IMR-90 (cell line): ENCODE data around the gene IDH3B. TPM values are rescaled to one million over a fixed set of nuclear protein-coding genes. Genes with fewer than 3 reads are reported as not detected.
"Not testable (repeated sequence)": the region's sequence is repeated elsewhere in the genome, so short reads cannot be mapped to it uniquely, and the experiment has no call there.

Experiments
- ATAC-seq: fragments of 200-7000 bp; cut with Tn5 transposase; 2 replicates; pipeline ENCODE4 v1.9.1; 2020; ENCODE audit warnings: low read depth, mild to moderate bottlenecking, moderate library complexity
- BruUV-seq: library from RNA; stranded (reverse); fragments of 400-500 nt; replicated peaks from 2 replicates; lab custom pipeline; 2021; lab: Mats Ljungman, UMichigan
- CTCF ChIA-PET: fragments of 300-600 bp; formaldehyde crosslinking; extraction: SDS; loops from one replicate; lab custom pipeline; 2021; ENCODE audit warnings: antibody characterized with exemption; lab: Yijun Ruan, JAX
- POLR2A ChIA-PET: fragments of 300-600 bp; sonication (Branson Sonifier 250); formaldehyde crosslinking; loops from one replicate; lab custom pipeline; 2022; ENCODE audit warnings: antibody characterized with exemption; ENCODE audit not compliant: unreplicated experiment; lab: Charles Lee
- DNase-seq: peaks from one replicate; pipeline ENCODE4 v3.0.0; 2013
- H2AFZ ChIP-seq: replicated peaks from 2 replicates; pipeline ENCODE3; 2013; ENCODE audit warnings: low read length, mild to moderate bottlenecking; ENCODE audit not compliant: poor library complexity
- H2AK5ac ChIP-seq: 2 replicates; pipeline ENCODE4 v1.6.1; 2013; ENCODE audit warnings: low read depth, low read length, inconsistent platforms
- H2AK9ac ChIP-seq: replicated peaks from 2 replicates; pipeline ENCODE3; 2013; ENCODE audit warnings: mild to moderate bottlenecking, low read depth, low read length, moderate library complexity; ENCODE audit not compliant: poor library complexity
- H2BK120ac ChIP-seq: 2 replicates; pipeline ENCODE4 v1.6.1; 2013; ENCODE audit warnings: low read depth, low read length, inconsistent platforms
- H2BK15ac ChIP-seq: 3 replicates; pipeline ENCODE4 v1.6.1; 2013; ENCODE audit warnings: low read depth, low read length, inconsistent platforms
- H2BK20ac ChIP-seq: 2 replicates; pipeline ENCODE4 v1.6.1; 2013; ENCODE audit warnings: low read depth, mild to moderate bottlenecking, inconsistent platforms, low read length, moderate library complexity
- H2BK5ac ChIP-seq: 2 replicates; pipeline ENCODE4 v1.6.1; 2013; ENCODE audit warnings: mild to moderate bottlenecking, low read depth, low read length, inconsistent platforms; ENCODE audit not compliant: poor library complexity, severe bottlenecking
- H3K14ac ChIP-seq: replicated peaks from 2 replicates; pipeline ENCODE4 v1.6.1; 2013; ENCODE audit warnings: low read depth, low read length, inconsistent platforms
- H3K18ac ChIP-seq: 2 replicates; pipeline ENCODE4 v1.6.1; 2013; ENCODE audit warnings: low read depth, low read length, control low read depth
- H3K23ac ChIP-seq: 2 replicates; pipeline ENCODE4 v1.6.1; 2013; ENCODE audit warnings: low read depth, low read length, inconsistent platforms
- H3K27ac ChIP-seq: 2 replicates; pipeline ENCODE4 v1.5.1; 2013; ENCODE audit warnings: mild to moderate bottlenecking, control low read depth, low read length; ENCODE audit not compliant: insufficient read depth
- H3K27me3 ChIP-seq: 2 replicates; pipeline ENCODE4 v1.6.1; 2013; ENCODE audit warnings: low read length; ENCODE audit not compliant: control insufficient read depth, insufficient read depth
- H3K36me3 ChIP-seq: 2 replicates; pipeline ENCODE4 v1.6.1; 2013; ENCODE audit warnings: low read length, mixed read lengths; ENCODE audit not compliant: control insufficient read depth, insufficient read depth
- H3K4ac ChIP-seq: 2 replicates; pipeline ENCODE4 v1.6.1; 2013; ENCODE audit warnings: low read depth, low read length, inconsistent platforms
- H3K4me1 ChIP-seq: 2 replicates; pipeline ENCODE4 v1.6.1; 2013; ENCODE audit warnings: low read length, mixed read lengths; ENCODE audit not compliant: control insufficient read depth, insufficient read depth
- H3K4me2 ChIP-seq: 2 replicates; pipeline ENCODE4 v1.6.1; 2013; ENCODE audit warnings: low read depth, mild to moderate bottlenecking, control low read depth, low read length, moderate library complexity
- H3K4me3 ChIP-seq: 2 replicates; pipeline ENCODE4 v1.5.1; 2013; ENCODE audit warnings: low read depth, mild to moderate bottlenecking, control low read depth, low read length, moderate library complexity; ENCODE audit not compliant: insufficient read depth
- H3K56ac ChIP-seq: 2 replicates; pipeline ENCODE4 v1.6.1; 2013; ENCODE audit warnings: low read length, inconsistent platforms; ENCODE audit not compliant: insufficient read depth; ENCODE audit errors: extremely low read depth
- H3K79me1 ChIP-seq, 2 experiments: 2 replicates each; pipeline ENCODE4 v1.6.1; 2013; ENCODE audit warnings: low read length in 2 of 2, inconsistent platforms in 1 of 2, low read depth in 1 of 2
- H3K9ac ChIP-seq: 2 replicates; pipeline ENCODE4 v1.6.1; 2013; ENCODE audit warnings: low read depth, low read length, control low read depth
- H3K9me1 ChIP-seq: 2 replicates; pipeline ENCODE4 v1.6.1; 2013; ENCODE audit warnings: low read length, inconsistent platforms; ENCODE audit not compliant: insufficient read depth
- H3K9me3 ChIP-seq: 2 replicates; pipeline ENCODE4 v1.6.1; 2013; ENCODE audit warnings: low read length; ENCODE audit not compliant: control insufficient read depth, insufficient read depth
- H4K20me1 ChIP-seq: 2 replicates; pipeline ENCODE4 v1.6.1; 2013; ENCODE audit warnings: low read length, inconsistent platforms; ENCODE audit not compliant: insufficient read depth
- H4K5ac ChIP-seq: 2 replicates; pipeline ENCODE4 v1.6.1; 2013; ENCODE audit warnings: mild to moderate bottlenecking, low read depth, low read length, control low read depth
- H4K8ac ChIP-seq, 2 experiments: 2 replicates each; pipeline ENCODE4 v1.6.1; 2013; ENCODE audit warnings: low read depth in 2 of 2, low read length in 2 of 2, control low read depth in 1 of 2, inconsistent platforms in 1 of 2
- H4K91ac ChIP-seq: 2 replicates; pipeline ENCODE4 v1.6.1; 2013; ENCODE audit warnings: low read depth, low read length, inconsistent platforms; ENCODE audit not compliant: insufficient read depth
- WGBS, 2 experiments: methylation state at CpG; one replicate each; pipeline versions ENCODE4 v1.1.5 to v1.1.7; 2013; ENCODE audit warnings: missing lambda C conversion rate in 2 of 2; ENCODE audit not compliant: insufficient read length in 1 of 2; ENCODE audit errors: extremely low coverage in 2 of 2; 5-methylcytosine and 5-hydroxymethylcytosine counted together
- dilution Hi-C: fragments of 300-500 bp; cut with HindIII; formaldehyde crosslinking; loops from one replicate; pipeline ENCODE4 v1.14.3; 2018; ENCODE audit warnings: low sequenced_read_pairs; ENCODE audit not compliant: unreplicated experiment
- in situ Hi-C: fragments of 300-500 bp; cut with MboI; formaldehyde crosslinking; loops from 3 replicates; pipeline ENCODE4 v1.14.3; 2019; ENCODE audit warnings: low sequenced_read_pairs, inconsistent platforms, mixed read lengths
- intact Hi-C: fragments of 100-400 bp; cut with micrococcal nuclease; formaldehyde crosslinking; loops from 2 replicates; pipeline ENCODE4 v1.10.0; 2022
- polyA plus RNA-seq, 3 experiments: library from polyadenylated mRNA; depleted of rRNA; stranded (reverse); fragments of >200 nt; gene quantifications; 2 replicates each; pipeline ENCODE4 v1.2.3, GENCODE V29; 2012; ENCODE audit warnings: low replicate concordance in 1 of 3
- total RNA-seq: library from RNA; depleted of rRNA; stranded (reverse); fragments of >200 nt; gene quantifications from 2 replicates; pipeline ENCODE4 v1.2.3, GENCODE V29; 2012

Gene IDH3B
- total and polyA plus RNA-seq, 2 of the 4 experiments (the other 2 are of a cell fraction), result 151 to 160 TPM

DNA sequence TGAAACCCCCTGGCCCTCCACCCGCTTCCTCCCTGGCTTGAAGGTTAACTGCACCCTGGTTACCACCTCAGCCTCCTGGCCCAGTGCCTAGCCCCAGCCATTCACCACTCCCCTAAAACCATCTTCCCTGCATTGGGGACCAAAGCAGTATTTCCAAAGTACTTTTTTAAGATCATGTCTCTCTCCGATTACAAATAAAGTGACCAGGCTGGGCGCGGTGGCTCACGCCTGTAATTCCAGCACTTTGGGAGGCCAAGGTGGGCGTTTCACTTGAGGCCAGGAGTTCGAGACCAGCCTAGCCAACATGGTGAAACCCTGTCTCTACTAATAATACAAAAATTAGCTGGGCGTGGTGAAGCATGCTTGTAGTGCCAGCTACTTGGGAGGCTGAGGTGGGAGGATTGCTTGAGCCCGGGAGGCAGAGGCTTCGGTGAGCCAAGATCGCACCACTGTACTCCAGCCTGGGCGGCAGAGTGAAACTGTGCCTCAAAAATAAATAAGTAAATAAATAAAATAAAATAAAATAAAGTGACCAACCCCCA lies 32.0 kb upstream of the IDH3B start:
- H3K27me3 ChIP-seq, result peaks cover 64% of the 10 kb centered on the region
- H3K27ac ChIP-seq, DNase-seq, H3K14ac ChIP-seq, H3K9me1 ChIP-seq, dilution Hi-C loops, H2AK9ac ChIP-seq, H2AFZ ChIP-seq, in situ Hi-C loops, H3K4ac ChIP-seq, H3K4me2 ChIP-seq, H4K91ac ChIP-seq, H2BK120ac ChIP-seq, H3K23ac ChIP-seq, H4K5ac ChIP-seq, H2AK5ac ChIP-seq, ATAC-seq, H3K9ac ChIP-seq, H4K20me1 ChIP-seq, CTCF ChIA-PET, H3K9me3 ChIP-seq, H2BK20ac ChIP-seq, H3K4me1 ChIP-seq, POLR2A ChIA-PET, H2BK15ac ChIP-seq, H4K8ac ChIP-seq, H3K18ac ChIP-seq, BruUV-seq, H3K56ac ChIP-seq, H3K4me3 ChIP-seq, H3K79me1 ChIP-seq, H2BK5ac ChIP-seq, H3K36me3 ChIP-seq: not testable (repeated sequence)
- intact Hi-C loops, result loop anchor here (2.0 kb wide), 1 partner anchor 45 kb away; no protein-coding TSS in a partner anchor
- WGBS, 2 experiments, result 100% methylated on average over 1 of the region's 12 CpGs; no CpG with 5 or more reads in 1 of the 2 experiments
